T1000 (cell line): ENCODE measurements around the gene TMEM178A.

Experiments used
- DNase-seq: peaks from one replicate; lab custom pipeline; 2025; ENCODE audit warnings: mixed read lengths; lab: John Stamatoyannopoulos, UW

TMEM178A gene

GRCh38 chr2:39676342-39676741 is 10.6 kb downstream of the TMEM178A start:
- DNase-seq: no peak

GRCh38 chr2:39678170-39678569 is 12.5 kb downstream of the TMEM178A start:
- no peak for DNase-seq

GRCh38 chr2:39679805-39680204 is 14.1 kb downstream of the TMEM178A start:
- no peak for DNase-seq

- no peak for DNase-seq
These were observed 16.5 kb downstream of the TMEM178A start for GRCh38 chr2:39682066-39682692.

GRCh38 chr2:39683022-39683699 is 17.4 kb downstream of the TMEM178A start:
- DNase-seq: no peak

DNA sequence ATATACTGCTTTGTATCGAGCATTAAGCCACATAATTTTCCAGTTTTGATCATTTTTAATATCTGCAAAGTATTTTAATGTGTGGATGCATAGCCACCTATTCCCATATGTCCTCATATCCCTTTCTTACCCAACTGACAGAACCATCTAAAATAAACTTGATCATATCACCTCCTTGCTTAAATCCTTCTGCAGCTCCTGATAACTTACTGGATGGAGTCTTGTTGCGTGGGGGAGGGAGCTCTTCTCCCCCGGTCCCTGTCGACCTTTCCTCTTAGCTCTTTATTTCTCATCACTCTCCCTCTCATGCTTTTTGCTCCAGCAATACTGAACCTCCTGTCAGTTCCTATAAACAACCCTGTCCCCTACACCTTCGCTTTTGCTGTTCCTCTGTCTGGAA is 18.7 kb downstream of the TMEM178A start:
- no peak for DNase-seq

DNA sequence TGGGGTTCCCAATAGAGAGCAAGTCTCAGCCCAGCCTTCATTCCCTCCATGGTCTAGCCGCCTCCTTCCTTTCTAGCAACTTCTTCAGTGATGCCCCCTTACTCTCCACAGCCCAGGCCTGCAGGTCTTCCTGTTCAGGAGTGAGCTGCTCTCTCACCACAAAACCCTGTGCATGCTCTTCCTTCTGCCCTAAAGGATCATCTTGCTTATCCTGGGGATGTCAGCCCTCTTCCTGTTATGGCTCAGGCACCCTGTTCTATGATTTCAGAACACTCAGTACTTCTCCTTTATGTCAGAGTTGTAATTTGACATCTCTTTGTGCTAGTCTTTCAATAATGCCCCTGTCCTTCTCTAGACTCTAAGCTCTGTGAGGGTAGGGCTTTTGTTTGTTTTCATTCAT is 19.4 kb downstream of the TMEM178A start:
- no peak for DNase-seq

DNA sequence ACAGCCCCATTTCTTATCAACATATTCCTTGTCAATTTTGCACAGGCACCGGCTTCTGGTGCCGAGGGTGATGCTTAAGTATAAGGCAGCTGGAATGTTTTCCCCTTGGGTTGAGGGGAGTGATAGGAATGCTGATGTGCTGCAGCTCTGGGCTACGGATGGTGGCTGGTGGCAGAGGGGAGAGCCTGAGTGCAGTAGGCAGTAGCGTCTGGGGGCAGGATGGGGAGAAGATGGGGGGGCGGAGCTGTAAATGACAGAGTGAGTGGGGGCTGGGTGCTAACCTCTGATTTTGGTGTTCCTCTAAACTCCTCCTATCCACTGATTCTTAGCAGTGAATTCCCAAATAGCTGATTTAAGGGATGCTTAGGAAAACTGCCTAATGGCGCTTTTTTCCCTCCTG is 20.7 kb downstream of the TMEM178A start:
- no peak for DNase-seq

GRCh38 chr2:39688181-39688580 is 22.5 kb downstream of the TMEM178A start:
- no peak for DNase-seq

- DNase-seq: no peak
These were observed 23.6 kb downstream of the TMEM178A start for GRCh38 chr2:39689272-39689841.

- no peak for DNase-seq
These were observed 24.2 kb downstream of the TMEM178A start for GRCh38 chr2:39689876-39690275.

DNA sequence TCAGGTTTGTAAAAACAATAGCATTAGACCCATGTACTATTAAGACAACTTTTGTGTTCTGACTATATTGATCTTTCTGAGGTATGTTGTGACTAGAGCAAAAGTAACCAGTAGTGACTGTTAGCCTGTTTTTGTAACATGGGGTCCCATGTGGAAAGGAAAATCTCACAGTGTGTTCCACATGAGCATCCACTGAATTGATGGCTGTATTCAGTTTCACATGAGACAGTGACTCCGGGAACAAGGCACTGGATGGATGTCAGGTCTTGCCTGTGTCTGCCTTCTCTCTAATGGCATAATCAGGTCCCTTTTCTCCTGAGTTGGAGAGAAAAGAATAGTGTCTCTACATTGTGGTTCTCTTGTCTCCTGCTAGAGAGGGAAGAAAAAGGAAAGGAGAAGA is 27.5 kb downstream of the TMEM178A start:
- DNase-seq: no peak

DNA sequence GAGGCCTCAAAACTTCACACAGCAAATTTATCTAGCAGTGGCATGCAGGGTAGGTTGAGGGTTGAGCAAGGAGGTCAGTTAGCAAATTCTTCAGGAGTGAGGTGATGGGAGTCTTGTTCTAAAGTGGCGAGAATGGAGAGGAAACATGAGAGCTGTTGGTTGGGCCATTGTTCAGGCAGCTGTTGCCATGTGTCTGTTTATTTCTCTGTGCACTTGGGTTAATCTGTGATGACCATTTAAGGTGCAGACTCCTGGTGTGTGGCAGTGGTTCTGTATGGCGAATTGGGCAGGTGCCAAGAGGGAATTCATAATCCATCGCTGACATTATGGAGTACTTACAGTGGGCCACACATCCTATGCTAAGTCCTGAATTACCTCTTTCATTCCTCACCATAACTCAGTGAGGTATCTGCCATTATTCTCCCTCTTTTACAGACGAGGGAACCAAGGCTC is 30.4 kb downstream of the TMEM178A start:
- no peak for DNase-seq

DNA sequence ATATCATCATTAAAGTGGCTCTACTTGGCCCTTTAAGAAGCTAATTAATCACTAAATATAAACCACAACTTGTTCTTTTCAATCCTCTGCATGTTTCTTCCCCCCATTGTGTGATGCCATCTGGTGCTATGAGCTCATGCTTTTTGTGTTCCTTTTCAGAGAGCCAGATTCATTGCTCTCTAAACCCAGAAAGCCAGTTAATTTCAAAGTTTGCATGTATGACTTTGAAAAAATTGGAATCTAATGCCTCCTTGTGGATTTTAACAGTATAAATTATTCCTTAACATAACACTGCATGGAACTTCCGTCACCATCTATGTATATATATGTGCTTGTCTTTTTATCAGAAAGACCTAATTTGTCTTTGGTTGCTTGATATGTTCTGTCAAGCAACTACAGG is 31.1 kb downstream of the TMEM178A start:
- no peak for DNase-seq

DNA sequence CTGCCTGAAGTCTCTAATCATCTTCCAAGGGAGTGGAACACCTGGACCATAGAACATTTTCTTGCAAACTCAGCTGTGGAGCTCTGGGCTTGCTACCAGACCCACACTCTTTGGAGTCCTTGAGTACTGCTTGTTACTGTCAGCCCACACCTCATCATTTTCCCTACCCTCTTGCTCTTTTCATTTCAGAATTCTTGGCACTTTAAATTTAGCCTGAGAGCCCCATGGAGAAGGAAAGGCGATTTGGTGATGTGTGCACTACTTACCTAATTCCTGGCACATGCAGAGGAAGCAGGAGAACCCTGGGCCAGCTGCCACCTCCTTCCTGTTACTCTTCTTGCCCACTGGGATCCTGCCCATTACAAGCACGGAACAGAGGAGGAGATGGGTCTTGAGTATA is 31.7 kb downstream of the TMEM178A start:
- DNase-seq: no peak

GRCh38 chr2:39701137-39701536 is 35.4 kb downstream of the TMEM178A start:
- DNase-seq: no peak

DNA sequence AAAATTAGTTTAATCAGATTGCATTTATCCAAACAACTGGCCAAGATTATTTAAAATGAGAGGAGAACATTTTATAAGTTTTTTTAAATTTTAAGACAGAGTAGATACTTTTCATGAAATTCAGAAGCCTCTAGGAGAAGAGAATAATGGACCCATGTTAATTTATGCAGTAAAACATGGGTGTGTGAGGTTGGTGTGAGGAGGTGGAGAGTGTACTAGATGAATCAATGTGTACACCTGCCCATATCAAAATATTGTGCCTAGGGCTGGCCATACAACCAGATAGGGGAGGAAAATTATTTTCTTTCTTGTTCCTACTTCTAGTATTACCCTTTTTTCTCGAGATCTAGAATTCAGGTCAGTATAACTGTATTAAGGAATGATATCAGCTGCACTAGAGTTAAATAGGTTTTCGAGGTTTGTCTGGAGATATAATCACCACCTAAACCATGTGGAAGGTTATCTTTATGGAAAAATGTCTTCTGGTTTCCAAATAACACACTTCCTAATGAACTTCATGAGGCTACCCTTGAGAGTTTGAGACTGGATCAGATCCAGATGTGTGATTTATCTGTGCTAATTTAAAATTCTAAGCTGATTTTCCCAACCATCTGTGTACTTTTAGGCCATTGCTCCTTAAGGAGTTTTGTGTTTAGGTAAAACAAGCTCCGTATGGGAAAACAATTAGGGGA is 37.6 kb downstream of the TMEM178A start:
- no peak for DNase-seq

DNA sequence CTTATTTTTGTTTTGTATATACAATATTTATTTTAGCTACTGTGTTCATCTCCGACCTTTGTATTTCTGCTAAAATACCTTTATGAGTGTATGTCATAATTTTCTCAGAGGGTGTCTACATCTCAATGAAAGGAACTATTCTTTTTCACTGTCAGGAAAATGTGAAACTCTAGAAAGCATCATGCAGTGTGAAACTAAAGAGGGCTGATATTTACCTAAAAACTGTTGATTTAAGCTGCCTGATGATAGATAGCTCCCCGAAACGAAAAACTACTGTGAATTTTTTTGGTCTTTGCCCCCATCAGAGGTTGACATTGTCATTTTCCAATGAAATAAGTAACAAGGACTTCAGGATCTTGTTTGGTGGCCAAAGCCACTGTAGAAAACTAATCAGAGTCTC is 38.8 kb downstream of the TMEM178A start:
- DNase-seq: no peak

- DNase-seq: no peak
These were observed 39.9 kb downstream of the TMEM178A start for GRCh38 chr2:39705638-39706037.

- no peak for DNase-seq
These were observed 40.6 kb downstream of the TMEM178A start for GRCh38 chr2:39706312-39706711.

- no peak for DNase-seq
These were observed 41.2 kb downstream of the TMEM178A start for GRCh38 chr2:39706945-39707344.

GRCh38 chr2:39708003-39708402 is 42.3 kb downstream of the TMEM178A start:
- DNase-seq: no peak

DNA sequence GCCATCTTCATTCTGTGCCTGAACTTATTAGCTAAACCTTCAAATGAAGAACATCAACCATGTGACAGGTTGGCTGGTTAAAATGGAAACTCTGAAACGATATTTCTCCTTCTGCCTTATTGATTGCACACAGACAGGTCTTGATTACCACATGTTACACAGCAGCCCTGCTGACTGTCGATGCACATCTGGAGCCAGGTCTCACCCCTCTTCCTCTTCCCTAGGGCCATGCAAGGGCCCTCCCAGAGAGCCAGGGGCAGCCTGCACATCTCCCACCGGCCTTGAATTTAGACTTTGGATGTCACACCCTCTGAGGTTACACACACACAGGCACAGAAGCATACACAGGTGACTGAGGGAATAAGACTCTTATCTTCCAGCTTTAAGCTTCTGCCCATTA is 45.1 kb downstream of the TMEM178A start:
- no peak for DNase-seq
